Gastroesophageal sphincter (tissue), 4 donors: ENCODE results near the gene EGFR. TPM values are rescaled to one million over a fixed set of nuclear protein-coding genes. Genes with fewer than 3 reads are reported as not detected.

Experiments used
- ATAC-seq: fragments of 150-250 bp; one replicate; pipeline ENCODE4 v1.9.1; 2016; ENCODE audit warnings: mild to moderate bottlenecking, moderate library complexity
- H3K27ac ChIP-seq, 4 donors: fragments of 200-600 bp; sonication (generic) in 3 of 4; 1 replicate in 3 of 4; 2 replicates in 1 of 4; pipeline ENCODE4 v1.5.1; 2016 to 2019
- H3K27me3 ChIP-seq: fragments of 200-600 bp; sonication (generic); one replicate; pipeline ENCODE4 v1.5.1; 2019
- H3K36me3 ChIP-seq, 2 donors: fragments of 200-600 bp; sonication (generic); one replicate each; pipeline ENCODE4 v1.5.1; 2019; ENCODE audit warnings: control low read depth in 1 of 2
- H3K4me1 ChIP-seq, 3 donors: fragments of 200-600 bp; sonication (generic); 1 replicate in 2 of 3; 2 replicates in 1 of 3; pipeline ENCODE4 v1.5.1; 2016 to 2019; ENCODE audit warnings: control low read depth in 2 of 3
- H3K4me3 ChIP-seq, 2 donors: fragments of 200-600 bp; sonication (generic); one replicate each; pipeline ENCODE4 v1.5.1; 2019; ENCODE audit warnings: mild to moderate bottlenecking in 1 of 2, moderate library complexity in 1 of 2
- H3K9me3 ChIP-seq, 3 donors: fragments of 200-600 bp; sonication (generic); one replicate each; pipeline ENCODE4 v1.5.1; 2017 to 2019; ENCODE audit warnings: control low read depth in 2 of 3
- EP300 ChIP-seq: sonication (generic); formaldehyde crosslinking; IDR thresholded peaks from one replicate; pipeline ENCODE4 v1.6.1; 2017; ENCODE audit warnings: antibody characterized with exemption, mild to moderate bottlenecking
- POLR2A ChIP-seq, 2 donors: fragments of 450-650 bp; IDR thresholded peaks; one replicate each; pipeline ENCODE4 v1.6.1; 2017; ENCODE audit warnings: antibody characterized with exemption in 2 of 2, mild to moderate bottlenecking in 2 of 2, moderate library complexity in 1 of 2
- POLR2AphosphoS5 ChIP-seq: sonication (generic); formaldehyde crosslinking; IDR thresholded peaks from one replicate; pipeline ENCODE4 v1.6.1; 2017; ENCODE audit warnings: antibody characterized with exemption
- WGBS, 2 donors: methylation state at CpG; one replicate each; pipeline ENCODE4 v1.1.5; 2018; ENCODE audit warnings: low coverage in 1 of 2; 5-methylcytosine and 5-hydroxymethylcytosine counted together
- total RNA-seq, 4 donors: library from RNA; depleted of rRNA; stranded (reverse); fragments of >200 nt; gene quantifications; one replicate each; pipeline ENCODE4 v1.1.0, GENCODE V29; 2016
- TF ChIP-seq, protein P1 (sequence below), 4 experiments: fragments of 200-600 bp in 2 of 4; fragments of 450-650 bp in 2 of 4; sonication (generic) in 1 of 4; IDR thresholded peaks; one replicate each; pipeline ENCODE4 v1.5.1; 2017 to 2019; ENCODE audit warnings: antibody characterized with exemption in 4 of 4, mild to moderate bottlenecking in 2 of 4, moderate library complexity in 2 of 4

EGFR gene
- total RNA-seq, 4 donors from 2014 or later = 85.7 to 126 (median 111) TPM

GRCh38 chr7:54989453-54990225, 29.2 kb upstream of the EGFR start:
- Histone ChIP-seq H3K9me3 (no peaks in the 10 kb centered on the region), H3K27ac (no peak overlapping the region), H3K27me3 (no peaks in the 10 kb centered on the region), H3K36me3 (no peaks in the 10 kb centered on the region), H3K4me3 (no peak overlapping the region), H3K4me1 (no peaks in the 10 kb centered on the region)
- 49 to 50% methylated on average over 4 of the region's 4 CpGs for WGBS, 2 donors
- ATAC-seq = no peak
- TF ChIP-seq EP300 = no peak
- no peak for TF ChIP-seq POLR2A (IDR thresholded peaks at IDR 0.05)
- TF ChIP-seq, protein P1, sequence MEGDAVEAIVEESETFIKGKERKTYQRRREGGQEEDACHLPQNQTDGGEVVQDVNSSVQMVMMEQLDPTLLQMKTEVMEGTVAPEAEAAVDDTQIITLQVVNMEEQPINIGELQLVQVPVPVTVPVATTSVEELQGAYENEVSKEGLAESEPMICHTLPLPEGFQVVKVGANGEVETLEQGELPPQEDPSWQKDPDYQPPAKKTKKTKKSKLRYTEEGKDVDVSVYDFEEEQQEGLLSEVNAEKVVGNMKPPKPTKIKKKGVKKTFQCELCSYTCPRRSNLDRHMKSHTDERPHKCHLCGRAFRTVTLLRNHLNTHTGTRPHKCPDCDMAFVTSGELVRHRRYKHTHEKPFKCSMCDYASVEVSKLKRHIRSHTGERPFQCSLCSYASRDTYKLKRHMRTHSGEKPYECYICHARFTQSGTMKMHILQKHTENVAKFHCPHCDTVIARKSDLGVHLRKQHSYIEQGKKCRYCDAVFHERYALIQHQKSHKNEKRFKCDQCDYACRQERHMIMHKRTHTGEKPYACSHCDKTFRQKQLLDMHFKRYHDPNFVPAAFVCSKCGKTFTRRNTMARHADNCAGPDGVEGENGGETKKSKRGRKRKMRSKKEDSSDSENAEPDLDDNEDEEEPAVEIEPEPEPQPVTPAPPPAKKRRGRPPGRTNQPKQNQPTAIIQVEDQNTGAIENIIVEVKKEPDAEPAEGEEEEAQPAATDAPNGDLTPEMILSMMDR (IDR thresholded peaks at IDR 0.05) = no peak
- TF ChIP-seq POLR2AphosphoS5 = no peak

GRCh38 chr7:54991341-54991740, 27.5 kb upstream of the EGFR start:
- Histone ChIP-seq H3K36me3 (no peaks in the 10 kb centered on the region), H3K4me3 (no peak overlapping the region), H3K9me3 (no peaks in the 10 kb centered on the region), H3K27ac (no peak overlapping the region), H3K4me1 (no peaks in the 10 kb centered on the region), H3K27me3 (no peaks in the 10 kb centered on the region)
- 87 to 100% methylated on average over 3 to 7 of the region's 13 CpGs for WGBS, 2 donors
- ATAC-seq = no peak
- TF ChIP-seq POLR2AphosphoS5 (no peak), POLR2A (IDR thresholded peaks at IDR 0.05) (no peak), EP300 (no peak)
- TF ChIP-seq, protein P1 (IDR thresholded peaks at IDR 0.05) = no peak

GRCh38 chr7:54992871-54993475, 25.8 kb upstream of the EGFR start:
- H3K27ac ChIP-seq = no peak overlapping the region
- no peaks in the 10 kb centered on the region for H3K36me3 ChIP-seq
- H3K27me3 ChIP-seq = no peaks in the 10 kb centered on the region
- TF ChIP-seq POLR2AphosphoS5 (no peak), POLR2A (IDR thresholded peaks at IDR 0.05) (no peak), EP300 (no peak)
- TF ChIP-seq, protein P1 (IDR thresholded peaks at IDR 0.05) = no peak
- 78 to 85% methylated on average over 4 of the region's 4 CpGs for WGBS, 2 donors
- ATAC-seq = no peak
- H3K4me1 ChIP-seq = no peaks in the 10 kb centered on the region
- H3K4me3 ChIP-seq = no peak overlapping the region
- H3K9me3 ChIP-seq = no peaks in the 10 kb centered on the region

GRCh38 chr7:54995166-54995565, 23.7 kb upstream of the EGFR start:
- TF ChIP-seq POLR2A (IDR thresholded peaks at IDR 0.05) (no peak), POLR2AphosphoS5 (no peak)
- TF ChIP-seq, protein P1 (IDR thresholded peaks at IDR 0.05) = no peak
- no peak overlapping the region for H3K4me3 ChIP-seq
- H3K4me1 ChIP-seq = no peaks in the 10 kb centered on the region
- no peak overlapping the region for H3K27ac ChIP-seq
- no peaks in the 10 kb centered on the region for H3K27me3 ChIP-seq
- no peaks in the 10 kb centered on the region for H3K36me3 ChIP-seq
- no peaks in the 10 kb centered on the region for H3K9me3 ChIP-seq
- no peak for ATAC-seq
- 100% methylated on average over 4 to 5 of the region's 5 CpGs for WGBS, 2 donors
